ENCODE results near the gene SLC49A4. TPM values are rescaled to one million over a fixed set of nuclear protein-coding genes. Genes with fewer than 3 reads are reported as not detected.

Gene SLC49A4
- total RNA-seq, 2 donors from 2014 or later: 13.7 to 21.3 TPM

GRCh38 chr3:122789585-122790273, 5.1 kb upstream of the SLC49A4 start:
- Histone ChIP-seq H3K4me1 (no peaks in the 10 kb centered on the region), H3K27ac (no peak overlapping the region), H3K4me3 (no peak overlapping the region)

DNA sequence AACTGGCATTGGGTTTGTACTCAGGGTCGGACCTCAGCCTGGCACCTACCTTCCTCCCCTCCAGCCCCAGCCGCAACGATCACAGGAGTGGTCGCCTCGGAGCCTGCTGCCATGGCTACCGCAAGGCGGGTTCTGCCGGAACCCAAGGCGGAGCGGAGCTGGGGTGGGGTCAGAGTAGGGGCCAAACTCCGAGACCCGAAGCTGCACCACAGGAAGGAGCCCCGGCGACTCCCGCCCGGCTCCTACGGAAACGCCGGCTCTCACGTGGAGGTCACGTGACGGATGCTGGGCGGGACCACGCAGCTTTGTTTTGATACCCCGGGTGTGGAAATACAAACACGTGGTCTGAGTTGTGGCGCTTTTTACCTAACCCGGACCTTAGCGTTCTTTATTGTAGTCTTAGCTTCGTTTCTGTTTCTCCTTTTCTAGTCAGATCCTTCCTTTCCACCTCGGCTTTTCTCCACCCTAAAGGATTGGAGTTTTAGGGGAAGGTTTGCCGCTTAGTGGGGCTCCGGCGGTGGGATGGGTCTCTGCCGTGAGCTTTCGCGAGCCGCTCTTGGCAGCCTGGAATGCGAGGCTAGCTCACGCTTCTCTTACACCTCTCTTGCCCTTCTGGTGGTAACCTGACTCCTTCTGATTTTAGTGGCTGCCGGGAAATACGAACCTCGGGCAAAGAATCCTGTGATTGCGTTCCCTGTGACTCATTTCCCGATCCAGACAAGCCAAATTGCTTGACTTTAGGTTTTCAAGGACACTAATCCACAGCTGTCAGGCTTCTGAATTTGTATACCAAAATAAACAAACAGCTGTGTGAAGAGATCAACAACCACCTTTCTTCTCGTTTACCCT, 1.1 kb upstream of the SLC49A4 start, which contains the start of gene HSPBAP1:
HSPBAP1 (minus strand) TSS at position 264 of the 849 bp plus-strand sequence; CDS start at position 113, 151 bp downstream.
- intact Hi-C loops (cut with DNase I): no loop called here
- Histone ChIP-seq H3K27ac (peak within 1 kb of the TSS; percentile 96), H3K36me3 (no peaks in the 10 kb centered on the region), H3K9me3 (no peaks in the 10 kb centered on the region), H3K9ac (ENCODE audit: low read depth in 2 of 2, low read length in 2 of 2) (peak within 1 kb of the TSS; percentile 82 to 95), H3K27me3 (no peaks in the 10 kb centered on the region), H3K4me3 (peak within 1 kb of the TSS; percentile 90), H3K4me1 (no peaks in the 10 kb centered on the region)
- TF ChIP-seq CTCF (IDR thresholded peaks at IDR 0.05): no peak
- DNase-seq: peak; percentile 97

More at GRCh38 chr3:122789585-122790273, 5.1 kb upstream of the SLC49A4 start:
- no peak for DNase-seq
- TF ChIP-seq CTCF (IDR thresholded peaks at IDR 0.05): no peak
- intact Hi-C loops (cut with DNase I): no loop called here
- no peaks in the 10 kb centered on the region for H3K36me3 ChIP-seq
- no peak overlapping the region for H3K9ac ChIP-seq (ENCODE audit: low read depth in 2 of 2, low read length in 2 of 2)
- H3K9me3 ChIP-seq: no peaks in the 10 kb centered on the region
- H3K27me3 ChIP-seq: no peaks in the 10 kb centered on the region

DNA sequence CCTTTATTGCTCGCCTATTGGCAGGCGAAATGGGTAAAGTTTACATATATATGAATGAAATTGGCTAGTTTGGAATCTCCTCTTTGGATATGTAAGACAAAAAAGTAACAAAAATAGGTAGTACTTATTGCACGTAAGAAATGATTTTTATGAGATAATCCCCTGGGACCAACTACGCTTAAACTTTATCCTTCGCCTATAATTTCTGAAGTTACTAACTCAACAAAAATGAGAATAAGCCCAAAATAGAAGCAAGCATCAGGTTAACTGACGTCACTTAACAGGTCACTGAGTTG, 438 bp upstream of the SLC49A4 start:
- Histone ChIP-seq H3K27me3 (no peaks in the 10 kb centered on the region), H3K27ac (peak overlapping the region; percentile 96), H3K9ac (ENCODE audit: low read depth in 2 of 2, low read length in 2 of 2) (peak overlapping the region; percentile 74 to 95), H3K9me3 (no peaks in the 10 kb centered on the region), H3K4me1 (no peaks in the 10 kb centered on the region), H3K36me3 (no peaks in the 10 kb centered on the region), H3K4me3 (peak overlapping the region; percentile 90)
- no peak for DNase-seq
- intact Hi-C loops (cut with DNase I): no loop called here
- TF ChIP-seq CTCF (IDR thresholded peaks at IDR 0.05): no peak

DNA sequence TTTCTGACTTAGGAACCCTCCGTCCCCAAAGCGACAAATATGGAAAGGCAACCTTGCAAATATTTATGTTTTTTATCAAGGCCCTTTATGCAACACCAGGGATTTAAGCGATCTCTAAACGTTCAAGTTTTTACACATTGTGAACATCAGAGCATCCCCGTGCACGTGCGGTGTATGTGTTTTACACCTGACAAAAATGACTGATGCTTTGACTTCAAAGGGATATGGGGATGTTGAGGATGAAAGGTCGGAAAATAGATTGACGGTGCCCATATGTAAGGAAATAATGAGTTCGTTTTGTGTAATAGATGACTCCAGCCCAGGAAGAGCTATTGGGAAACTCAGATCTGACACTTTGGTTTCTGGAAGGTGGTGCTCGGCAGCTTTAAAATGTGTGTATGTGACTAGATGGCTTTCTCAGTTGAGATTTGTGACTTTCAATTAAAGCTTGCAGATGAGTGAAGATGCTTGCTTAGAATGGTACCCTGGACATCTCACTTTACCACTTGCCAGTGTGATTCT, 866 bp downstream of the SLC49A4 start:
- Histone ChIP-seq H3K4me3 (peak overlapping the region; percentile 90), H3K27ac (peak overlapping the region; percentile 96), H3K27me3 (no peaks in the 10 kb centered on the region), H3K4me1 (no peaks in the 10 kb centered on the region), H3K9ac (ENCODE audit: low read depth in 2 of 2, low read length in 2 of 2) (peak overlapping the region; percentile 74 to 95), H3K9me3 (no peaks in the 10 kb centered on the region), H3K36me3 (no peaks in the 10 kb centered on the region)
- no peak for TF ChIP-seq CTCF (IDR thresholded peaks at IDR 0.05)
- intact Hi-C loops (cut with DNase I): no loop called here
- DNase-seq: no peak

GRCh38 chr3:122797291-122797690, 2.4 kb downstream of the SLC49A4 start:
- Histone ChIP-seq H3K27ac (no peak overlapping the region), H3K9me3 (no peaks in the 10 kb centered on the region), H3K9ac (ENCODE audit: low read depth in 2 of 2, low read length in 2 of 2) (no peak overlapping the region), H3K27me3 (no peaks in the 10 kb centered on the region), H3K36me3 (no peaks in the 10 kb centered on the region), H3K4me1 (no peaks in the 10 kb centered on the region), H3K4me3 (no peak overlapping the region)
- peak; percentile 30 for DNase-seq
- intact Hi-C loops (cut with DNase I): no loop called here
- TF ChIP-seq CTCF (IDR thresholded peaks at IDR 0.05): no peak
